ENCODE data around the gene NHSL1.

NHSL1 gene

GRCh38 chr6:138494312-138494711 is 5.0 kb downstream of the NHSL1 start:
- no peak for DNase-seq

GRCh38 chr6:138493413-138493812 is 5.9 kb downstream of the NHSL1 start:
- DNase-seq, result peak; percentile 6

GRCh38 chr6:138492871-138493270 is 6.4 kb downstream of the NHSL1 start:
- no peak for DNase-seq

- no peak for DNase-seq
These were observed 7.2 kb downstream of the NHSL1 start for GRCh38 chr6:138492113-138492512.

GRCh38 chr6:138491017-138491416 is 8.3 kb downstream of the NHSL1 start:
- no peak for DNase-seq

GRCh38 chr6:138489846-138490245 is 9.4 kb downstream of the NHSL1 start:
- no peak for DNase-seq

- no peak for DNase-seq
These were observed 12.1 kb downstream of the NHSL1 start for GRCh38 chr6:138487102-138487604.

- no peak for DNase-seq
These were observed 12.8 kb downstream of the NHSL1 start for GRCh38 chr6:138486249-138487101.

- DNase-seq, result no peak
These were observed 13.6 kb downstream of the NHSL1 start for GRCh38 chr6:138485586-138486248.

GRCh38 chr6:138485005-138485545 is 14.2 kb downstream of the NHSL1 start:
- DNase-seq, result peak; percentile 74

- DNase-seq, result no peak
These were observed 15.1 kb downstream of the NHSL1 start for GRCh38 chr6:138484018-138484731.

GRCh38 chr6:138482816-138483215 is 16.5 kb downstream of the NHSL1 start:
- DNase-seq, result no peak

- DNase-seq, result no peak
These were observed 18.9 kb downstream of the NHSL1 start for GRCh38 chr6:138480279-138480949.

GRCh38 chr6:138477913-138478539 is 21.3 kb downstream of the NHSL1 start:
- DNase-seq, result no peak

GRCh38 chr6:138476116-138476515 is 23.2 kb downstream of the NHSL1 start:
- no peak for DNase-seq

GRCh38 chr6:138473144-138473543 is 26.1 kb downstream of the NHSL1 start:
- DNase-seq, result no peak

- DNase-seq, result no peak
These were observed 30.8 kb downstream of the NHSL1 start for GRCh38 chr6:138468320-138469015.

- no peak for DNase-seq
These were observed 31.4 kb downstream of the NHSL1 start for GRCh38 chr6:138467901-138468300.

- no peak for DNase-seq
These were observed 34.2 kb downstream of the NHSL1 start for GRCh38 chr6:138465007-138465645.

- no peak for DNase-seq
These were observed 35.2 kb downstream of the NHSL1 start for GRCh38 chr6:138464085-138464484.

GRCh38 chr6:138461647-138462046 is 37.6 kb downstream of the NHSL1 start:
- no peak for DNase-seq

Data from NCI-H1105 (cell line).